HG02973 (cell line): ENCODE measurements around the gene RGS9BP.
"Not testable (repeated sequence)": the region's sequence is repeated elsewhere in the genome, so short reads cannot be mapped to it uniquely, and the experiment has no call there.

Experiments used
- ATAC-seq: cut with Tn5 transposase; IDR thresholded peaks from one replicate; pipeline ENCODE4 v1.9.1; 2021; ENCODE audit warnings: moderate library complexity; ENCODE audit not compliant: unreplicated experiment

Gene RGS9BP

GRCh38 chr19:32694316-32694715, 18.7 kb downstream of the RGS9BP start:
- not testable (repeated sequence) for ATAC-seq

- not testable (repeated sequence) for ATAC-seq
Observed at GRCh38 chr19:32694851-32695250, 19.2 kb downstream of the RGS9BP start.

GRCh38 chr19:32695506-32695905, 19.9 kb downstream of the RGS9BP start:
- not testable (repeated sequence) for ATAC-seq

- ATAC-seq: not testable (repeated sequence)
Observed at GRCh38 chr19:32696771-32697170, 21.1 kb downstream of the RGS9BP start.

- ATAC-seq: not testable (repeated sequence)
Observed at GRCh38 chr19:32700129-32700528, 24.5 kb downstream of the RGS9BP start.

- ATAC-seq: no peak
Observed at GRCh38 chr19:32702010-32702409, 26.4 kb downstream of the RGS9BP start.

GRCh38 chr19:32704006-32704405, 28.4 kb downstream of the RGS9BP start:
- not testable (repeated sequence) for ATAC-seq

GRCh38 chr19:32708457-32708856, 32.8 kb downstream of the RGS9BP start:
- no peak for ATAC-seq

- no peak for ATAC-seq
Observed at GRCh38 chr19:32709032-32709431, 33.4 kb downstream of the RGS9BP start.

- ATAC-seq: no peak
Observed at GRCh38 chr19:32711747-32712146, 36.1 kb downstream of the RGS9BP start.

- not testable (repeated sequence) for ATAC-seq
Observed at GRCh38 chr19:32716203-32716602, 40.6 kb downstream of the RGS9BP start.

- ATAC-seq: no peak
Observed at GRCh38 chr19:32717496-32717895, 41.8 kb downstream of the RGS9BP start.

GRCh38 chr19:32718286-32718685, 42.6 kb downstream of the RGS9BP start:
- no peak for ATAC-seq

GRCh38 chr19:32719611-32720059, 44.0 kb downstream of the RGS9BP start, which contains the start of gene TDRD12:
Gene TDRD12 (plus strand): TSS chr19:32719767. CDS start chr19:32720073, 306 bp downstream.
- no peak for ATAC-seq

- ATAC-seq: no peak
Observed at GRCh38 chr19:32720216-32720935, 44.7 kb downstream of the RGS9BP start.

- ATAC-seq: no peak
Observed at GRCh38 chr19:32720936-32721250, 45.2 kb downstream of the RGS9BP start.
